SH-SY5Y (cell line): ENCODE results near the gene CCDC136.

Experiments
- GATA2 ChIP-seq: IDR thresholded peaks from 2 replicates; pipeline ENCODE4 v1.6.1; 2011; ENCODE audit warnings: mild to moderate bottlenecking, low read depth, low read length
- GATA3 ChIP-seq: IDR thresholded peaks from 2 replicates; pipeline ENCODE4 v1.6.1; 2011; ENCODE audit warnings: low read depth, mild to moderate bottlenecking, low read length, moderate library complexity

DNA sequence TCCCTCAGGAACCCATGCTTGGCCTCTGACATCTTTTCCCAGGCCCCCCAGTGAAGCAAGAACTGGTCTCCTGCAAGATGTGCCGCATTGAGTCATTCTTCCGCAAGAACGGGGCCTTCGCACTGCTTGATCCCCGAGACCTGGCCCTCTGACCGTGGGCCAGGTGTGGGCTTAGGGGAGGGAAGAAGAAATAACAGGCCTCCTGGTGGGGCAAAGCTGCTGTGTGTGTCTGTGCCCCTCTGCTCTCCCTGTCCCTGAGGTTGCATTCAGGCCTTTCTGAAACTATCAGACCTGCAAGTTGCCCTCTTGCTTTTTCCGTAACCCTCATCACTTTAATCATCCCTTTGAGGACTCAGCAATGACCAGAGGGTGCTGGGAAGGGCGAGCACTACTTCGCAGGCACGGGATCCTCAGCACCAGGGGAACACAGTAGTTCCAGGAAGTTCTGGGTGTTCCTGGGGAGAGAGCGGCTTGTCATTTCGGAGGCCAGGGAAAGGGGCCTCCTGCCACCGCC, 76.9 kb downstream of the CCDC136 start:
- TF ChIP-seq GATA2 = no peak
- TF ChIP-seq GATA3 = no peak
